ENCODE data around the gene TCL1B.

The TCL1B gene

DNA sequence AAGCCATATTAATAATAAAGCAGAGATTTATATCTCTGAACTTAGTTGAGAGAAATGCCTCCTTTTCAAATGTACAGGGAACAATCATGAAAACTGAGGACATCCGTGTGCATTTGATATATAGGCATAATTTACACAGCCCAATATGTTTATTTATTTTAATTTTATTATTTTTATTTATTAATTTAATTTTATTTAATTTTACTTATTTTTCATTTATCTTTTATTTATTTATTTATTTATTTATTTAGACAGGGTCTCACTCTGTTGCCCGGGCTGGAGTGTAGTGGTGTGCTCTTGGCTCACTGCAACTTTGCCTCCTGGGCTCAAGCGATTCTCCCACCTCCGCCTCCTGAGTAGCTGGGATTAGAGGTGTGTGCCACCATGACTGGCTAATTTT lies 19.3 kb downstream of the TCL1B start:
- DNase-seq (ENCODE audit: low read depth), result no peak
- H3K4me3 ChIP-seq (ENCODE audit: control insufficient read depth, low read depth, low read length), result no peak overlapping the region
- TF ChIP-seq, protein P1, sequence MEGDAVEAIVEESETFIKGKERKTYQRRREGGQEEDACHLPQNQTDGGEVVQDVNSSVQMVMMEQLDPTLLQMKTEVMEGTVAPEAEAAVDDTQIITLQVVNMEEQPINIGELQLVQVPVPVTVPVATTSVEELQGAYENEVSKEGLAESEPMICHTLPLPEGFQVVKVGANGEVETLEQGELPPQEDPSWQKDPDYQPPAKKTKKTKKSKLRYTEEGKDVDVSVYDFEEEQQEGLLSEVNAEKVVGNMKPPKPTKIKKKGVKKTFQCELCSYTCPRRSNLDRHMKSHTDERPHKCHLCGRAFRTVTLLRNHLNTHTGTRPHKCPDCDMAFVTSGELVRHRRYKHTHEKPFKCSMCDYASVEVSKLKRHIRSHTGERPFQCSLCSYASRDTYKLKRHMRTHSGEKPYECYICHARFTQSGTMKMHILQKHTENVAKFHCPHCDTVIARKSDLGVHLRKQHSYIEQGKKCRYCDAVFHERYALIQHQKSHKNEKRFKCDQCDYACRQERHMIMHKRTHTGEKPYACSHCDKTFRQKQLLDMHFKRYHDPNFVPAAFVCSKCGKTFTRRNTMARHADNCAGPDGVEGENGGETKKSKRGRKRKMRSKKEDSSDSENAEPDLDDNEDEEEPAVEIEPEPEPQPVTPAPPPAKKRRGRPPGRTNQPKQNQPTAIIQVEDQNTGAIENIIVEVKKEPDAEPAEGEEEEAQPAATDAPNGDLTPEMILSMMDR (conservative IDR thresholded peaks at IDR 0.05; ENCODE audit: control insufficient read depth, insufficient read depth, low read depth, low read length), result no peak

DNA sequence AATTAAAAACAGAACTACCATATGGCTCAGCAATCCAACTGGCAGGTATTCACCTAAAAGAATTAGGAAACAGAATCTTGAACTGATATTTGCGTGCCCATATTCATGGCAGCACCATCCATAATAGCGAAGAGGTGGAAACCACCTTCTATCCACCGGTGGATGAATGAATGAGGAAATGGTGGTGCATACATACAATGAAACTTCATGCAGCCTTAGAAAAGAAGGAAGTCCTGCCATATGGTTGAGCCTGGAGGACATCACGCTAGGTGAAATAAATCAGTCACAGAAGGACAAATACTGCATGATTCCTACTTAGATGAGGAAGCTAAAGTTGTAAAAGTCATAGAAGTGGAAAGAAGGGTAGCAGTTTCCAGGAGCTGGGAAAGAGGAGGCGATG lies 21.1 kb downstream of the TCL1B start:
- no peak for DNase-seq (ENCODE audit: low read depth)
- TF ChIP-seq, protein P1 (conservative IDR thresholded peaks at IDR 0.05; ENCODE audit: control insufficient read depth, insufficient read depth, low read depth, low read length), result no peak
- no peak overlapping the region for H3K4me3 ChIP-seq (ENCODE audit: control insufficient read depth, low read depth, low read length)

DNA sequence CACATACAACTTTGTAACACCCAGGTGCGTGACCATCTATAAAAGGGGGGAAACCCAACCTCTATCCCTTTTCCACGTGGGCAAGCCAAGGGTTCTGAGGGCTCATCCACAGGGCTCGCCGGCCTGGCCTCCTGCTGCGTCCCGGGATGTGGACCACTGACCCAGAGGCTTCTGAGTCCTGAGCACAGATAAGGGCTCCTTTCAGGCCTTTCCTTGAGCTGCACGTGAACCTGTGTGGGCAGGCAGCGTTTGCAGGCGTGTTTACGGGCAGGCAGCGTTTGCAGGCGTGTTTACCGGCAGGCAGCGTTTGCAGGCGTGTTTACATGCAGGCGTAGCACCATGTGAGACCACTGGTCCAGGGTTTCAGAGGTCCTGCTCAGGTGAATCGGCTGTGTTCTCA lies 23.9 kb downstream of the TCL1B start:
- TF ChIP-seq, protein P1 (conservative IDR thresholded peaks at IDR 0.05; ENCODE audit: control insufficient read depth, insufficient read depth, low read depth, low read length), result no peak
- H3K4me3 ChIP-seq (ENCODE audit: control insufficient read depth, low read depth, low read length), result no peak overlapping the region
- DNase-seq (ENCODE audit: low read depth), result no peak

DNA sequence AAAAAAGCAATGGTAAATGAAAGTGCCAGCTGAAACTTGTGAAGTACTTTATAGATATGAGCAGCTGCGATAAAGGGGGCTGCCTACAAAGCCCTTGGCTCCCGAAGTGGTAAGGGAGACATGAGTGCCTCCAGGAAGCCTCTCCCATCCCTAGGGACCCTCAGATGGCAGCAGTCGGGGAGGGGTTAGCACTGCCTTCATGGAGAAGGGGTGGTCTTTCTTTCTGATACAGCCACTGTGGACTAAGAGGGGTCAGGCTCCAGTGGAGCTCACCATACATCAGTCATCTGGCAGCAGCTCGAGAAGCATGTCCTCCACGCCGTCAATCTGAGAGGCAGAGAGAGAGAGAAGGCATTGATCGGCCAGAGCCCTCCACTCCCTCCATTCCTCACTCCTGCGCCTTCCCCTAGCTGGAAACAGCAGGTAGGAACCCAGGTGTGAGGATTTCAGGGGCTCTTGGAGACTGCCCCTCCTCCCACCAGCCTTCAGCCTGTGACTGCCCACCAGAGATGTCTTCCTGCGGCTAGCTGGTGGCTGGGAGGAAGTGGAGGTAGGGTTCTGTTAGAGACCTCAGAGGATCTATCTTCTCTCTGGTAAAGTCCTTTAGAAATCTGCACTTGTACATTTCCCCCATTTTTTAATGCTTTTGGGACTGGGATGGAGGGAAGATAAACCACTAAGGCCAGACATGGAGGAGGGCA lies 25.4 kb downstream of the TCL1B start:
- no peak for DNase-seq (ENCODE audit: low read depth)
- TF ChIP-seq, protein P1 (conservative IDR thresholded peaks at IDR 0.05; ENCODE audit: control insufficient read depth, insufficient read depth, low read depth, low read length), result no peak
- H3K4me3 ChIP-seq (ENCODE audit: control insufficient read depth, low read depth, low read length), result no peak overlapping the region

DNA sequence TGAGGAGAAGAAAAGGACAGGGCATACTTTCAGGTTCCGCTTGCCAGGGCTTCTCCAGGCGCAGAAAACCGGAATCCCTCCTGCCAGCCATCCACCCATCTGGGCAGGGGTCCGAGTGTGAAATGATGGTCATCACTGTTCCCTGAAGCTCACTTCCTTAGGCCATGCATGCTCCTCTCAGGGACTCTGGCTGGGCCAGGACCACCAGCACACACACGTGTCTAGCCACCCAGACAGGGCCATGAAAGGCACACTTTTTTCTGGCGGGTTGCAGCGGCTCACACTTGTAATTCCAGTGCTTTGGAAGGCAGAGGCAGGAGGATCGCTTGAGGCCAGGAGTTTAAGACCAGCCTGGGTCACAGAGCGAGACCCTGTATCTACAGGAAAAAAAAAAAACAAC lies 26.2 kb downstream of the TCL1B start:
- TF ChIP-seq, protein P1 (conservative IDR thresholded peaks at IDR 0.05; ENCODE audit: control insufficient read depth, insufficient read depth, low read depth, low read length), result no peak
- H3K4me3 ChIP-seq (ENCODE audit: control insufficient read depth, low read depth, low read length), result no peak overlapping the region
- no peak for DNase-seq (ENCODE audit: low read depth)

DNA sequence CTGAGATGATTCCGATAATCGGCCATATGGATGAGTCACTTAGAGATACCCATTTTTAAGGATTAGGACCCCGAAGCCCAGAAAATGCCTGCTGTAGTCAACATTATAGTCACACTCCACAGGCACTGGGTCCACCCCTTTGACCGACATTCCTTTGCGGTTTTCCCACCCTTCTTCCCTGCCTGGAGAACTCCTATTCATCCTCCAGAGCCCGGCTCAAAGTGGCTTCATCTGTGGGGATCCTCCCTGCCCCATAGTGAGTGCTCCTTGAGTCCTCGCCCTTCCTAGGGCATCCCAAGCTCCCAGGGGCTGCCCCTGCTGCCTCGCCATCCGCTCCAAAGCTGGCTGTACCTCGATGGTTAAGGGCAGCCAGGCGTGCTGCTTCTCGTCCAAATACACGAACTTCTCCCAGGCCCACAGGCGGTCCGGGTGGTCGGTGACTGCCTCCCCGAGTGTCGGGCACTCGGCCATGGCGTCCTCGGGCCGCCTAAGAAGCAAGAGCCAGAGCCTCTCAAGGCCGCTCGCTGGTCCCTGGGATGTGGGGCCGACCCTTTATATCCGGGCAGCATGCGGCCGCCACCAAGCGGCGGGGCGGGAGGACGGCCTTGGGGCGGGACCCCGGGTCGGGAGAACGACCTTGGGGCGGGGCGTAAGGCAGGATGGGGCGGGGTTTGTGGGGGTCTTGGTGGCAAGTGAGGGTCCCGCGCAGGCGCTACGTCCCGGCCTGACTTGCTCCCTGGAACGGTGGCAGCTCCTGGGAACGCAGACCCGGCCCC lies 27.6 kb downstream of the TCL1B start, which contains the start of gene TCL1A:
Gene TCL1A (minus strand): TSS at position 530 of the 776 bp plus-strand sequence. CDS start 59 bp downstream, at position 471.
- TF ChIP-seq, protein P1 (conservative IDR thresholded peaks at IDR 0.05; ENCODE audit: control insufficient read depth, insufficient read depth, low read depth, low read length), result no peak
- DNase-seq (ENCODE audit: low read depth), result no peak

More for the DNA sequence above, 27.6 kb downstream of the TCL1B start, which contains the start of gene TCL1A:
- H3K4me3 ChIP-seq (ENCODE audit: control insufficient read depth, low read depth, low read length), result no peak within 1 kb of the TSS
